SK-N-MC (cell line): ENCODE measurements around the gene CCNA2.

Experiments
- DNase-seq: peaks from one replicate; pipeline ENCODE4 v3.0.0-alpha.2; 2011; ENCODE audit warnings: low read depth, low spot score
- H3K27ac ChIP-seq: fragments of 200-600 bp; sonication (generic); 2 replicates; pipeline ENCODE4 v1.5.1; 2016; ENCODE audit warnings: mixed run types
- H3K36me3 ChIP-seq: fragments of 200-600 bp; sonication (generic); 2 replicates; pipeline ENCODE4 v1.6.1; 2017; ENCODE audit warnings: antibody characterized with exemption, low read length, mixed read lengths; ENCODE audit not compliant: insufficient read depth
- H3K4me3 ChIP-seq: fragments of 200-600 bp; sonication (generic); 2 replicates; pipeline ENCODE4 v1.5.1; 2016
- H3K9ac ChIP-seq: fragments of 200-600 bp; sonication (generic); 2 replicates; pipeline ENCODE4 v1.8.0; 2017; ENCODE audit warnings: mixed run types, mixed read lengths; ENCODE audit not compliant: insufficient read length
- H3K9me3 ChIP-seq: fragments of 200-600 bp; sonication (generic); 2 replicates; pipeline ENCODE4 v1.6.1; 2017; ENCODE audit warnings: low read depth, mild to moderate bottlenecking, antibody characterized with exemption, low read length, moderate library complexity, mixed read lengths
- EZH2 ChIP-seq: fragments of 200-600 bp; sonication (generic); IDR thresholded peaks from one replicate; pipeline ENCODE4 v1.6.1; 2017; ENCODE audit warnings: antibody characterized with exemption
- FOXP2 ChIP-seq: optimal IDR thresholded peaks from 2 replicates; pipeline ENCODE3; 2011; ENCODE audit warnings: mild to moderate bottlenecking, moderate library complexity; ENCODE audit not compliant: insufficient read depth; ENCODE audit errors: extremely low read length, control extremely low read depth
- POLR2AphosphoS5 ChIP-seq: IDR thresholded peaks from 2 replicates; pipeline ENCODE4 v1.6.1; 2012; ENCODE audit warnings: mild to moderate bottlenecking, low read depth, low read length, borderline replicate concordance

Gene CCNA2

GRCh38 chr4:121829511-121829910 is 5.8 kb upstream of the CCNA2 start:
- DNase-seq: no peak
- TF ChIP-seq FOXP2 (no peak), POLR2AphosphoS5 (no peak), EZH2 (no peak)
- Histone ChIP-seq H3K27ac (no peak overlapping the region), H3K36me3 (peaks cover 5% of the 10 kb centered on the region), H3K4me3 (no peak overlapping the region), H3K9me3 (no peaks in the 10 kb centered on the region), H3K9ac (no peak overlapping the region)

- Histone ChIP-seq H3K9ac (no peak overlapping the region), H3K36me3 (peaks cover under 1% of the 10 kb centered on the region), H3K27ac (no peak overlapping the region), H3K4me3 (no peak overlapping the region), H3K9me3 (no peaks in the 10 kb centered on the region)
- no peak for DNase-seq
- no peak for TF ChIP-seq EZH2
- no peak for TF ChIP-seq POLR2AphosphoS5
- no peak for TF ChIP-seq FOXP2
These were observed 4.2 kb upstream of the CCNA2 start for GRCh38 chr4:121827853-121828252.

- no peak overlapping the region for H3K27ac ChIP-seq
These were observed 1.3 kb upstream of the CCNA2 start for GRCh38 chr4:121824950-121825349.

GRCh38 chr4:121824171-121824527 is 466 bp upstream of the CCNA2 start:
- peak overlapping the region; percentile 89 for H3K4me3 ChIP-seq
- DNase-seq: no peak
- no peaks in the 10 kb centered on the region for H3K9me3 ChIP-seq
- TF ChIP-seq POLR2AphosphoS5 (no peak), EZH2 (no peak), FOXP2 (no peak)
- peaks cover 34% of the 10 kb centered on the region for H3K36me3 ChIP-seq
- peak overlapping the region; percentile 81 for H3K9ac ChIP-seq
- H3K27ac ChIP-seq: peak overlapping the region; percentile 58

More at GRCh38 chr4:121824950-121825349, 1.3 kb upstream of the CCNA2 start:
- TF ChIP-seq POLR2AphosphoS5 (no peak), EZH2 (no peak), FOXP2 (no peak)
- Histone ChIP-seq H3K36me3 (peaks cover 26% of the 10 kb centered on the region), H3K4me3 (no peak overlapping the region), H3K9me3 (no peaks in the 10 kb centered on the region), H3K9ac (no peak overlapping the region)
- no peak for DNase-seq

- Histone ChIP-seq H3K9ac (peak overlapping the region; percentile 87), H3K36me3 (peaks cover 46% of the 10 kb centered on the region), H3K9me3 (no peaks in the 10 kb centered on the region), H3K27ac (peak overlapping the region; percentile 63), H3K4me3 (peak overlapping the region; percentile 89)
- no peak for DNase-seq
- TF ChIP-seq EZH2: no peak
- peak; percentile 29; the same call in 1 of the 2 replicates for TF ChIP-seq POLR2AphosphoS5
These were observed 733 bp downstream of the CCNA2 start for GRCh38 chr4:121822796-121823504.

GRCh38 chr4:121822047-121822446 is 1.6 kb downstream of the CCNA2 start:
- DNase-seq: no peak
- peaks cover 55% of the 10 kb centered on the region for H3K36me3 ChIP-seq
- no peaks in the 10 kb centered on the region for H3K9me3 ChIP-seq
- H3K9ac ChIP-seq: peak overlapping the region; percentile 87
- TF ChIP-seq POLR2AphosphoS5 (no peak), FOXP2 (no peak), EZH2 (no peak)
- no peak overlapping the region for H3K27ac ChIP-seq
- peak overlapping the region; percentile 89 for H3K4me3 ChIP-seq

- no peaks in the 10 kb centered on the region for H3K9me3 ChIP-seq
- peaks cover 81% of the 10 kb centered on the region for H3K36me3 ChIP-seq
- TF ChIP-seq POLR2AphosphoS5 (no peak), EZH2 (no peak), FOXP2 (no peak)
- H3K9ac ChIP-seq: no peak overlapping the region
- 0 out of 2 replicates have a peak overlapping the region, but pooled peaks have one; percentile 1 for H3K27ac ChIP-seq
- H3K4me3 ChIP-seq: no peak overlapping the region
- no peak for DNase-seq
These were observed 4.3 kb downstream of the CCNA2 start for GRCh38 chr4:121819216-121819965.

- TF ChIP-seq FOXP2 (no peak), POLR2AphosphoS5 (no peak), EZH2 (no peak)
- H3K9me3 ChIP-seq: no peaks in the 10 kb centered on the region
- no peak overlapping the region for H3K9ac ChIP-seq
- H3K27ac ChIP-seq: no peak overlapping the region
- peaks cover 91% of the 10 kb centered on the region for H3K36me3 ChIP-seq
- H3K4me3 ChIP-seq: no peak overlapping the region
- no peak for DNase-seq
These were observed 5.5 kb downstream of the CCNA2 start for GRCh38 chr4:121818215-121818614.
